HG02642 (cell line): ENCODE results near the gene SRSF11.

Source experiments
- ATAC-seq: cut with Tn5 transposase; IDR thresholded peaks from one replicate; pipeline ENCODE4 v1.9.1; 2021; ENCODE audit warnings: mild to moderate bottlenecking; ENCODE audit not compliant: unreplicated experiment, poor library complexity

SRSF11 gene

DNA sequence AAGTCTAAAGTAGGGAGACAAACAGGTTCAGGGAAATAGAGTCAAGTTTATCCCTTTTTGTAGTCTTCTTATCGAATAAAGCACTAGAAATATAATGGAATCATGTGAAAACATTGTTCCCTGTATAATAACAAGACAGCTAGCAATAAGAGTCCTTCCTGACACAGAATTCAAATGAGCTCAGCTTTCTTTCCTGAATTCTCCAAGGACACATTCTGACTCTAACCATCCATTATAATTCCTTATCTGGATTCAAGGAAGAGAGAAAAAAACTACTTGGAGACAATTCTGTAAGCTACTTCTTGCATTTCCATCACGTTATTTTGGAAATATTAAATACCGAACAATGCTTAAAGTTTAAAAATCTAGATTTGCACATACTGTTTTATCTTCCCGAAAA lies 74.6 kb downstream of the SRSF11 start:
- ATAC-seq, result no peak

DNA sequence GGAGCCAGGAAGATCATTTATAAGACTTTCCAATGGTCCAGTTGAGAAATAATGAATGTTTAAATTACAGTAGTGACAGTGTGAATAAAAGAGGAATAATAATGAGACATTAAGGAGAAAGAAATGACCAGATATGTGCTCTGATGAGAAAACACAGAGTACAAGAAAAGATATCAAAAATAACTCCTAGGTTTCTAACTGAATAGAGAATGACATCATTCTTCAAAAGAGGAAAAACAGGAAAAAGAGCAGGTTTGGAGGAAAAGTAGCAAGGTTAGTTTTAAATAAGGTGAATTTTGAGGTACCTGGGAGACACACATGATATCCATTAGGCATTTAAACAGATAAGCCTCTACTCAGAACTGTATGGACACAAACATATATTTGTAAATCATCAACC lies 78.3 kb downstream of the SRSF11 start:
- no peak for ATAC-seq
